B cell (primary cell): ENCODE results near the gene KCND3. TPM values are rescaled to one million over a fixed set of nuclear protein-coding genes. Genes with fewer than 3 reads are reported as not detected.

Source experiments
- ATAC-seq: fragments of 200-7000 bp; cut with Tn5 transposase; one replicate; pipeline ENCODE4 v1.10.0; 2021; ENCODE audit warnings: low read depth, mild to moderate bottlenecking, moderate number of reproducible peaks, moderate library complexity
- CTCF ChIA-PET: fragments of 350-600 bp; sonication (Branson Sonifier 250); formaldehyde crosslinking; loops from one replicate; lab custom pipeline; 2021; ENCODE audit warnings: antibody characterized with exemption, inconsistent platforms; lab: Charles Lee
- POLR2A ChIA-PET: fragments of 350-600 bp; sonication (Branson Sonifier 250); formaldehyde crosslinking; loops from one replicate; lab custom pipeline; 2021; ENCODE audit warnings: antibody characterized with exemption; lab: Charles Lee
- DNase-seq: peaks from one replicate; pipeline ENCODE4 v3.0.0; 2013
- H2AFZ ChIP-seq: 2 replicates; pipeline ENCODE4 v1.6.1; 2012; ENCODE audit warnings: mild to moderate bottlenecking, low read depth, low read length; ENCODE audit not compliant: insufficient read depth, poor library complexity, severe bottlenecking
- H3K27ac ChIP-seq, 2 donors: 1 replicate in 1 of 2; 2 replicates in 1 of 2; pipeline ENCODE4 v1.5.1; 2012 to 2013; ENCODE audit warnings: low read length in 2 of 2, mild to moderate bottlenecking in 2 of 2, moderate library complexity in 1 of 2
- H3K27me3 ChIP-seq, 4 experiments: fragments of 200-600 bp in 1 of 4; sonication (generic) in 1 of 4; replicated peaks in 1 of 4; 1 replicate in 2 of 4; 2 replicates in 2 of 4; pipeline versions ENCODE4 v1.6.1 to v1.7.0; 2013 to 2016; ENCODE audit warnings: low read length in 3 of 4, mild to moderate bottlenecking in 2 of 4, mixed read lengths in 1 of 4, moderate library complexity in 1 of 4; ENCODE audit not compliant: insufficient read depth in 4 of 4, control insufficient read depth in 3 of 4; ENCODE audit errors: control extremely low read depth in 1 of 4
- H3K36me3 ChIP-seq, 2 experiments: replicated peaks in 1 of 2; 1 replicate in 1 of 2; 2 replicates in 1 of 2; pipeline versions ENCODE4 v1.6.1 to v1.7.1; 2013; ENCODE audit warnings: low read length in 1 of 2; ENCODE audit not compliant: insufficient read depth in 2 of 2, control insufficient read depth in 1 of 2; ENCODE audit errors: control extremely low read depth in 1 of 2, extremely low read depth in 1 of 2
- H3K4me1 ChIP-seq, 2 donors: fragments of 200-600 bp in 1 of 2; sonication (generic) in 1 of 2; 1 replicate in 1 of 2; 2 replicates in 1 of 2; pipeline versions ENCODE4 v1.5.1 to v1.6.1; 2013 to 2017; ENCODE audit warnings: low read length in 2 of 2; ENCODE audit not compliant: control insufficient read depth in 2 of 2, insufficient read depth in 2 of 2
- H3K4me2 ChIP-seq: replicated peaks from 2 replicates; pipeline ENCODE3; 2012; ENCODE audit warnings: mild to moderate bottlenecking, low read depth, low read length; ENCODE audit not compliant: poor library complexity, severe bottlenecking
- H3K4me3 ChIP-seq, 5 experiments: fragments of 200-600 bp in 1 of 5; sonication (generic) in 1 of 5; 1 replicate in 3 of 5; 2 replicates in 2 of 5; pipeline versions ENCODE4 v1.5.1 to v1.7.0; 2011 to 2016; ENCODE audit warnings: low read length in 4 of 5, mild to moderate bottlenecking in 4 of 5, low read depth in 2 of 5, control low read depth in 1 of 5, moderate library complexity in 1 of 5; ENCODE audit not compliant: insufficient read depth in 1 of 5; ENCODE audit errors: control extremely low read depth in 1 of 5, extremely low read depth in 1 of 5
- H3K79me2 ChIP-seq: fragments of 200-600 bp; sonication (generic); one replicate; pipeline ENCODE4 v1.6.0; 2016; ENCODE audit warnings: low read length; ENCODE audit not compliant: control insufficient read depth, insufficient read depth
- H3K9ac ChIP-seq: fragments of 200-600 bp; sonication (generic); 2 replicates; pipeline ENCODE4 v1.6.1; 2017; ENCODE audit warnings: mild to moderate bottlenecking, low read length, moderate library complexity
- H3K9me3 ChIP-seq, 3 donors: one replicate each; pipeline versions ENCODE4 v1.6.1 to v1.7.1; 2013; ENCODE audit warnings: low read length in 2 of 3; ENCODE audit not compliant: control insufficient read depth in 2 of 3, insufficient read depth in 1 of 3; ENCODE audit errors: control extremely low read depth in 1 of 3
- H4K20me1 ChIP-seq: 2 replicates; pipeline ENCODE4 v1.6.0; 2012; ENCODE audit warnings: mild to moderate bottlenecking, low read length; ENCODE audit not compliant: insufficient read depth, control insufficient read depth, poor library complexity, severe bottlenecking
- H3K27ac Mint-ChIP-seq: one replicate; pipeline ENCODE4 v1.8.0; 2021; ENCODE audit warnings: mixed read lengths
- H3K27me3 Mint-ChIP-seq: one replicate; pipeline ENCODE4 v1.8.0; 2021; ENCODE audit warnings: mixed read lengths
- H3K4me1 Mint-ChIP-seq: one replicate; pipeline ENCODE4 v1.8.0; 2021; ENCODE audit warnings: mixed read lengths
- H3K4me3 Mint-ChIP-seq: one replicate; pipeline ENCODE4 v1.8.0; 2021; ENCODE audit warnings: mixed read lengths
- H3K9me3 Mint-ChIP-seq: one replicate; pipeline ENCODE4 v1.8.0; 2022; ENCODE audit warnings: mixed read lengths; ENCODE audit not compliant: insufficient read depth
- CTCF ChIP-seq: fragments of 200-600 bp; IDR thresholded peaks from one replicate; pipeline ENCODE4 v1.8.0; 2022; ENCODE audit warnings: antibody characterized with exemption, mild to moderate bottlenecking
- EZH2 ChIP-seq: IDR thresholded peaks from 2 replicates; pipeline ENCODE4 v1.6.1; 2012; ENCODE audit warnings: borderline replicate concordance, low read depth, mild to moderate bottlenecking, moderate library complexity, low read length; ENCODE audit not compliant: insufficient read depth, poor library complexity, severe bottlenecking
- WGBS: methylation state at CpG from one replicate; pipeline ENCODE4 v1.1.5; 2013; ENCODE audit warnings: missing lambda C conversion rate; ENCODE audit not compliant: insufficient coverage; 5-methylcytosine and 5-hydroxymethylcytosine counted together
- intact Hi-C: fragments of 100-400 bp; cut with micrococcal nuclease; formaldehyde crosslinking; loops from one replicate; pipeline ENCODE4 v1.10.0; 2022
- polyA plus RNA-seq: library from polyadenylated mRNA; depleted of rRNA; stranded (reverse); fragments of >200 nt; gene quantifications from 2 replicates; pipeline ENCODE4 v1.2.3, GENCODE V29; 2012
- total RNA-seq, 2 donors: library from RNA; stranded (reverse); fragments of 120-200 nt in 1 of 2; gene quantifications; 1 replicate in 1 of 2; 2 replicates in 1 of 2; pipeline versions ENCODE4 v1.2.3 to v1.2.4, GENCODE V29; 2013 to 2022

The KCND3 gene
- total and polyA plus RNA-seq, 2 donors (not counting 1 experiment from before 2014, with no cell fraction given) = 0.07 TPM; not detected in 1

GRCh38 chr1:111937147-111937725 lies 52.2 kb downstream of the KCND3 start:
- Histone ChIP-seq H3K27me3 (peaks cover 0 to 5% (median 0%) of the 10 kb centered on the region in 4 experiments), H3K4me2 (no peak overlapping the region), H3K36me3 (no peaks in the 10 kb centered on the region), H3K27ac (no peak overlapping the region), H2AFZ (no peak overlapping the region), H3K9ac (no peak overlapping the region), H3K9me3 (no peaks in the 10 kb centered on the region), H4K20me1 (no peaks in the 10 kb centered on the region), H3K4me1 (no peaks in the 10 kb centered on the region), H3K79me2 (no peaks in the 10 kb centered on the region), H3K4me3 (no peak overlapping the region)
- ATAC-seq (no peak), DNase-seq (no peak)
- intact Hi-C loops = no loop called here
- ChIA-PET CTCF (no interaction called here), POLR2A (no interaction called here)
- no peaks in the 10 kb centered on the region for H3K4me1 Mint-ChIP-seq
- H3K27ac Mint-ChIP-seq = no peak overlapping the region
- H3K9me3 Mint-ChIP-seq = no peaks in the 10 kb centered on the region
- peaks cover 20% of the 10 kb centered on the region for H3K27me3 Mint-ChIP-seq
- 56% methylated on average over 6 of the region's 6 CpGs for WGBS
- no peak overlapping the region for H3K4me3 Mint-ChIP-seq
- TF ChIP-seq CTCF (no peak), EZH2 (no peak)

GRCh38 chr1:111934106-111934852 lies 55.2 kb downstream of the KCND3 start:
- Histone ChIP-seq H3K27me3 (no peaks in the 10 kb centered on the region), H4K20me1 (no peaks in the 10 kb centered on the region), H3K4me3 (no peak overlapping the region), H3K36me3 (no peaks in the 10 kb centered on the region), H3K9me3 (no peaks in the 10 kb centered on the region), H2AFZ (no peak overlapping the region), H3K9ac (no peak overlapping the region), H3K4me1 (no peaks in the 10 kb centered on the region), H3K4me2 (no peak overlapping the region), H3K79me2 (no peaks in the 10 kb centered on the region), H3K27ac (no peak overlapping the region)
- H3K27me3 Mint-ChIP-seq = peaks cover 24% of the 10 kb centered on the region
- H3K9me3 Mint-ChIP-seq = no peaks in the 10 kb centered on the region
- POLR2A ChIA-PET = no interaction called here
- intact Hi-C loops = no loop called here
- H3K4me3 Mint-ChIP-seq = no peak overlapping the region
- WGBS = 95% methylated on average over 7 of the region's 10 CpGs
- H3K4me1 Mint-ChIP-seq = no peaks in the 10 kb centered on the region
- CTCF ChIA-PET = no interaction called here
- ATAC-seq = no peak
- no peak for DNase-seq
- TF ChIP-seq CTCF = no peak
- TF ChIP-seq EZH2 = no peak
- H3K27ac Mint-ChIP-seq = no peak overlapping the region
